ENCODE measurements around the gene PUS7L. TPM values are rescaled to one million over a fixed set of nuclear protein-coding genes. Genes with fewer than 3 reads are reported as not detected.
"Not testable (repeated sequence)": the region's sequence is repeated elsewhere in the genome, so short reads cannot be mapped to it uniquely, and the experiment has no call there.

PUS7L gene
- total and polyA plus RNA-seq, 2 experiments from 2014 or later: 15.0 to 26.8 TPM

GRCh38 chr12:43696154-43696553, 62.4 kb downstream of the PUS7L start:
- no peak for DNase-seq (ENCODE audit: low spot score)
- TF ChIP-seq EZH2 (IDR thresholded peaks at IDR 0.05; ENCODE audit: borderline replicate concordance): no peak
- TF ChIP-seq EZH2phosphoT487 (IDR thresholded peaks at IDR 0.05; ENCODE audit: low read depth, severe bottlenecking, unreplicated experiment): no peak
- TF ChIP-seq, protein P1, sequence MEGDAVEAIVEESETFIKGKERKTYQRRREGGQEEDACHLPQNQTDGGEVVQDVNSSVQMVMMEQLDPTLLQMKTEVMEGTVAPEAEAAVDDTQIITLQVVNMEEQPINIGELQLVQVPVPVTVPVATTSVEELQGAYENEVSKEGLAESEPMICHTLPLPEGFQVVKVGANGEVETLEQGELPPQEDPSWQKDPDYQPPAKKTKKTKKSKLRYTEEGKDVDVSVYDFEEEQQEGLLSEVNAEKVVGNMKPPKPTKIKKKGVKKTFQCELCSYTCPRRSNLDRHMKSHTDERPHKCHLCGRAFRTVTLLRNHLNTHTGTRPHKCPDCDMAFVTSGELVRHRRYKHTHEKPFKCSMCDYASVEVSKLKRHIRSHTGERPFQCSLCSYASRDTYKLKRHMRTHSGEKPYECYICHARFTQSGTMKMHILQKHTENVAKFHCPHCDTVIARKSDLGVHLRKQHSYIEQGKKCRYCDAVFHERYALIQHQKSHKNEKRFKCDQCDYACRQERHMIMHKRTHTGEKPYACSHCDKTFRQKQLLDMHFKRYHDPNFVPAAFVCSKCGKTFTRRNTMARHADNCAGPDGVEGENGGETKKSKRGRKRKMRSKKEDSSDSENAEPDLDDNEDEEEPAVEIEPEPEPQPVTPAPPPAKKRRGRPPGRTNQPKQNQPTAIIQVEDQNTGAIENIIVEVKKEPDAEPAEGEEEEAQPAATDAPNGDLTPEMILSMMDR (IDR thresholded peaks at IDR 0.05; ENCODE audit: poor library complexity): no peak
- Histone ChIP-seq H3K79me2 (no peaks in the 10 kb centered on the region), H3K4me2 (no peak overlapping the region), H3K9me2 (replicated peaks; ENCODE audit: insufficient read depth) (no peaks in the 10 kb centered on the region), H3K9me3 (ENCODE audit: low read depth) (no peaks in the 10 kb centered on the region), H3K27me3 (no peaks in the 10 kb centered on the region), H2AFZ (no peak overlapping the region), H4K20me1 (ENCODE audit: insufficient read depth, poor library complexity, severe bottlenecking) (no peaks in the 10 kb centered on the region), H3K4me1 (ENCODE audit: insufficient read depth) (no peaks in the 10 kb centered on the region), H3K27ac (no peak overlapping the region), H3K4me3 (no peak overlapping the region), H3K36me3 (replicated peaks; ENCODE audit: insufficient read depth, low read depth) (no peaks in the 10 kb centered on the region)
- WGBS (ENCODE audit: low lambda C conversion rate, missing lambda C conversion rate): 48% methylated on average over 3 of the region's 3 CpGs

DNA sequence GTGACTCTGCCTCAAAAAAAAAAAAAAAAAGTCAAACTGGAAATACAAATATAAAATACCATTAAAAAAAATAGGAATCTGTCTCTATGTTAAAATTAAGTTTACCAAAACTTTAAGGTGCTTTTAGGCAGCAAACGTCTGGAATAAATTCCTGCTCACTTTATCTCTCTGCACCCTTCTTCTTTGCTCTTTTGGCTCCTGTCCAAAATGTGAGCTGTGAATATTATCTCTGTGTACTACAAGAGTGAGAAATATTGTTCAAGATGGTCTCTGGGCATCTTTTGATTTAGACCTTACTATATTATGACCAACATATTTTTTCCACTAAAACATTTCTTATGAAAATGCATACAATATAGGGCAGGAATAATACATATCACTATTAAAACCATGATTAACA, 63.7 kb downstream of the PUS7L start:
- Histone ChIP-seq H3K36me3 (replicated peaks; ENCODE audit: insufficient read depth, low read depth) (no peaks in the 10 kb centered on the region), H3K4me2 (no peak overlapping the region), H2AFZ (no peak overlapping the region), H3K4me1 (ENCODE audit: insufficient read depth) (no peaks in the 10 kb centered on the region), H3K9me2 (replicated peaks; ENCODE audit: insufficient read depth) (no peaks in the 10 kb centered on the region), H3K9me3 (ENCODE audit: low read depth) (no peaks in the 10 kb centered on the region), H3K27me3 (no peaks in the 10 kb centered on the region), H3K4me3 (no peak overlapping the region), H3K27ac (no peak overlapping the region), H3K79me2 (no peaks in the 10 kb centered on the region), H4K20me1 (ENCODE audit: insufficient read depth, poor library complexity, severe bottlenecking) (no peaks in the 10 kb centered on the region)
- DNase-seq (ENCODE audit: low spot score): no peak
- TF ChIP-seq, protein P1 (IDR thresholded peaks at IDR 0.05; ENCODE audit: poor library complexity): no peak
- no peak for TF ChIP-seq EZH2phosphoT487 (IDR thresholded peaks at IDR 0.05; ENCODE audit: low read depth, severe bottlenecking, unreplicated experiment)
- no peak for TF ChIP-seq EZH2 (IDR thresholded peaks at IDR 0.05; ENCODE audit: borderline replicate concordance)
- 74% methylated on average over 1 of the region's 1 CpG for WGBS (ENCODE audit: low lambda C conversion rate, missing lambda C conversion rate)

DNA sequence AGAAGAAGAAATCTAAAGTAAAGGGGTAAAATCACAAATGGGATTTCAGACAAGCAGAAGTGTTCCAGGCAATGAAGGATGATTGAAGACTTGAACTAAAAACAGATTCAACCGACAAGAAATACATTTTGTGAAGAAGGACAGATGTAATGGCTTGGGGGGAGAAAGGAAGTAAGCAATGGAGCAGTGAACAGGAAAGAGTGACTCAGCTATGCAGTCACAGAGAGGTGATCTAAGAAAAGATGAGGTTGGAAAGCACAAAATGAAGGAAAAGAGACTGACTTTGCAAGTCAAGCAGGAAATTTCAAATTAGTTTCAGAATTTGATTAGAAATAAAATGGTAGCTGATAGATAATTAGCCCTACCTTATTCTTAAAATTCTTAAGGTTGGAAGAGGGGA, 66.5 kb downstream of the PUS7L start:
- H3K36me3 ChIP-seq (replicated peaks; ENCODE audit: insufficient read depth, low read depth): no peaks in the 10 kb centered on the region
- H3K9me2 ChIP-seq (replicated peaks; ENCODE audit: insufficient read depth): no peaks in the 10 kb centered on the region
- H3K27me3 ChIP-seq: no peaks in the 10 kb centered on the region
- H3K79me2 ChIP-seq: no peaks in the 10 kb centered on the region
- no peaks in the 10 kb centered on the region for H3K9me3 ChIP-seq (ENCODE audit: low read depth)
- no peak for DNase-seq (ENCODE audit: low spot score)
- H3K4me2 ChIP-seq: no peak overlapping the region
- 63% methylated on average over 1 of the region's 1 CpG for WGBS (ENCODE audit: low lambda C conversion rate, missing lambda C conversion rate)
- no peaks in the 10 kb centered on the region for H4K20me1 ChIP-seq (ENCODE audit: insufficient read depth, poor library complexity, severe bottlenecking)
- no peak for TF ChIP-seq EZH2 (IDR thresholded peaks at IDR 0.05; ENCODE audit: borderline replicate concordance)
- TF ChIP-seq, protein P1 (IDR thresholded peaks at IDR 0.05; ENCODE audit: poor library complexity): no peak
- no peak for TF ChIP-seq EZH2phosphoT487 (IDR thresholded peaks at IDR 0.05; ENCODE audit: low read depth, severe bottlenecking, unreplicated experiment)
- no peaks in the 10 kb centered on the region for H3K4me1 ChIP-seq (ENCODE audit: insufficient read depth)
- H2AFZ ChIP-seq: no peak overlapping the region
- H3K27ac ChIP-seq: no peak overlapping the region
- H3K4me3 ChIP-seq: no peak overlapping the region

DNA sequence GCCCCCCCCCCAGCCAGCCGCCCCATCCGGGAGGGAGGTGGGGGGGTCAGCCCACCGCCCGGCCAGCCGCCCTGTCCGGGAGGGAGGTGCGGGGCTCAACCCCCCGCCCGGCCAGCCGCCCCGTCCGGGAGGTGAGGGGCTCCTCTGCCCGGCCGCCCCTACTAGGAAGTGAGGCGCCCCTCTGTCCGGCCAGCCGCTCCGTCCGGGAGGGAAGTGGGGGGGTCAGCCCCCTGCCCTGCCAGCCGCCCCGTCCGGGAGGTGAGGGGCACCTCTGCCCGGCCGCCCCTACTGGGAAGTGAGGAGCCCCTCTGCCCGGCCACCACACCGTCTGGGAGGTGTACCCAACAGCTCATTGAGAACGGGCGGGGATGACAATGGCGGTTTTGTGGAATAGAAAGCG, 73.1 kb downstream of the PUS7L start:
- H3K27me3 ChIP-seq; H3K9me3 ChIP-seq (ENCODE audit: low read depth); H2AFZ ChIP-seq; H3K4me1 ChIP-seq (ENCODE audit: insufficient read depth); H3K9me2 ChIP-seq (replicated peaks; ENCODE audit: insufficient read depth); H3K79me2 ChIP-seq; H3K4me3 ChIP-seq; H4K20me1 ChIP-seq (ENCODE audit: insufficient read depth, poor library complexity, severe bottlenecking); DNase-seq (ENCODE audit: low spot score); H3K4me2 ChIP-seq; H3K36me3 ChIP-seq (replicated peaks; ENCODE audit: insufficient read depth, low read depth); H3K27ac ChIP-seq: not testable (repeated sequence)
- WGBS (ENCODE audit: low lambda C conversion rate, missing lambda C conversion rate): 91% methylated on average over 12 of the region's 30 CpGs

Measured in hepatocyte (in vitro differentiated cells).